Stimulated activated CD8-positive, alpha-beta memory T cell treated with anti-CD3 and anti-CD28 coated beads, Interleukin-7, amount 100 ng/mL, for 48 hours (primary cell): Measurements from ENCODE around the gene ZC3H7A.

Experiments used
- DNase-seq, 2 donors: peaks; one replicate each; pipeline ENCODE4 v3.0.0-alpha.2; 2020; ENCODE audit warnings: low read depth in 1 of 2; ENCODE audit errors: extremely low read depth in 1 of 2

The ZC3H7A gene

GRCh38 chr16:11740567-11740966 is 56.5 kb downstream of the ZC3H7A start:
- DNase-seq, result no peak

DNA sequence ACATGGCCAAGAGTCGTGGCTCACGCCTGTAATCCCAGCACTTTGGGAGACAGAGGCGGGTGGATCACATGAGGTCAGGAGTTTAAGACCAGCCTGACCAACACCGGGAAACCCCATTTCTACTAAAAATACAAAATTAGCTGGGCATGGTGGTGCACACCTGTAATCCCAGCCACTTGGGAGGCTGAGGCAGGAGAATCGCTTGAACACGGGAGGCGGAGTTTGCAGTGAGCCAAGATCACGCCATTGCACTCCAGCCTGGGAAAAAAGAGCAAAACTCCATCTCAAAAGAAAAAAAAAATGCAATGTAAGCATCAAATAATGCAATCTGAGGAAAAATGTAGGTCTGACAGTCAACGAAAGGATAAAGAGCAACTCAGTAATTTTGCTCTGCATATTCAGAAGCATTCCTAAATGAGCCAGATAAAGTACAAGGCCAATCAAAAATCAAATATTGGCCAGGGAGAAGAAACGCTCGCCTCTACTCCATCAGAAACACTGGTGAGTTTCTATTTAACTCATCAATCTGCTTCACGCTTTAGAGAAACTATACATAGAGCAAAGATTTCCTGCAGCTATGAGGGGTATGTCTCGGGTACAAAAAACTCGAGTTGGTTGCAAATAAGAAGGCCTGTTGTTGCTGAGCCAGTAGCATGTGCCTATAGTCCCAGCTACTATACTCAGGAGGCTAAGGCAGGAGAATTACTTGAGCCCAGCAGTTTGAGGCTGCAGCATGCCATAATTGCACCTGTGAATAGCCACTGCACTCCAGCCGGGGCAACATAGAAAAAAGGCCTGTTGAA is 58.1 kb downstream of the ZC3H7A start:
- DNase-seq, result no peak

DNA sequence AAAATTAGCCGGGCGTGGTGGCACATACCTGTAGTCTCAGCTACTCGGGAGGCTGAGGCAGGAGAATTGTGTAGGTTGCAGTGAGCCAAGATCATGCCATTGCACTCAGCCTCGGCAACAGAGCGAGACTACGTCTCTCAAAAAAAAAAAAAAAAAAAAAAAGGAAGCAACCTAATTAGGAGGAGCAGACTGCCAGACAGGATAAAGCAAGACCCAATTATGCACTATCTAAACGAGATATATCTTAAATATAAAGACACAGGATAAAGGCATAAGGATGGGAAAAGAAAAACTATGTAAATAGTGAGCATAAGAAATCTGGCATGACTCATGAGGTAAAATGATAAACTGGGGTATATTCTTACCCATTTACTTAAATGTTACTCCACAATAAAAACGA is 59.3 kb downstream of the ZC3H7A start:
- DNase-seq, result no peak

GRCh38 chr16:11736903-11737302 is 60.2 kb downstream of the ZC3H7A start:
- DNase-seq, result no peak

- no peak for DNase-seq
Observed at GRCh38 chr16:11735787-11736186, 61.3 kb downstream of the ZC3H7A start.

DNA sequence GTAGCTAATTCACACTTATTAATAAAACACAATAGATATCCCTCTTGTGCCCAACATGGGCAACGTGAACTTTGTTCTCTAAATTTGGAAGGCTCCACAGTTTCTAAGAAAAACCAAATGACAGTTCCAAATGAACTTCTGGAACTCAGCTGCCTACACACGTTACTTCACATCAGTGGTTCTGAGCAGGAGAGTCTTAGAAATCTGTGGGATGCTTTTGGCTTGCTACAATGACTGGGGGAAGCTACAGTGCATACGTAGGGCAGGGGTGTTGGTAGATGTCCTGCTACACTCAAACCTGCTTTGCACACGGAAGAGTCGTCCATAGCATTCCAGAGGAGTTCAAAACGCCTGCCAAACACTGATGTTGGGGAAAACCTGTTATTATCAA is 62.4 kb downstream of the ZC3H7A start:
- DNase-seq, result no peak

GRCh38 chr16:11734025-11734652 is 62.9 kb downstream of the ZC3H7A start:
- no peak for DNase-seq

DNA sequence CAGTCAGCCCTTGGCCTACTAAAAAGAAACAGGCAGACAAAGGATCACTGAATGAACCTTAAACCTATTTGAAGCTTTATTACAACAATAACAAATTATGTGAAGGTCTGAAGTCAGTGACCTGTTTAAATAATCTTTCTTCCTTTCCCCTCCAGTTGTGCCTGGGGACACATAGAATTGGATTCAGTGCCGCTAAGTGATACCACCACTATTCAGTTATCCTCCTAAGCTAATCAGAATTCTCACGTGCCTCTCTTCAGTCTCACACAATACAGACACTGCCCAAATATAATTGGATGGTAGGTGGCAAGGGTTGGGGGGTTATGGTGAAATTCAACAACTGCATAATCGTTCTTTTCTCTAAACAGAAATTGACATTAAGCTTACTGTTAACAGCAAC is 65.8 kb downstream of the ZC3H7A start:
- DNase-seq, result no peak

DNA sequence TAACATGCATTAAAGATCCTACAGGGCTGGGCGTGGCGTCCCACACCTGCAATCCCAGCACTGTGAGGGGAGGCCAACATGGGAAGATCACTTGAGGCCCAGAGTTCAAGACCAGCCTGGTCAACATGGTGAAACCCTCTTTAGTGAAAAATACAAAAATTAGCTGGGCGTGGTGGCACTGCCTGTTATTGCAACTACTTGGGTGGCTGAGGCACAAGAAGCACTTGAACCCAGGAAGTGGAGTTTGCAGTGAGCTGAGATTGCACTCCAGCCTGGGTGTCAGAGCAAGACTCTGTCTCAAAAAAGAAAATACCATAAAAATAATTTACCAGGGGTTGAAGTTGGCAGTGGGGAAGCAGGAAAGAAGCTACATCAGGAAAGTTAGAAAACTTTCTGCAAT is 67.3 kb downstream of the ZC3H7A start:
- no peak for DNase-seq

GRCh38 chr16:11727796-11728543 is 69.1 kb downstream of the ZC3H7A start:
- DNase-seq, result no peak

DNA sequence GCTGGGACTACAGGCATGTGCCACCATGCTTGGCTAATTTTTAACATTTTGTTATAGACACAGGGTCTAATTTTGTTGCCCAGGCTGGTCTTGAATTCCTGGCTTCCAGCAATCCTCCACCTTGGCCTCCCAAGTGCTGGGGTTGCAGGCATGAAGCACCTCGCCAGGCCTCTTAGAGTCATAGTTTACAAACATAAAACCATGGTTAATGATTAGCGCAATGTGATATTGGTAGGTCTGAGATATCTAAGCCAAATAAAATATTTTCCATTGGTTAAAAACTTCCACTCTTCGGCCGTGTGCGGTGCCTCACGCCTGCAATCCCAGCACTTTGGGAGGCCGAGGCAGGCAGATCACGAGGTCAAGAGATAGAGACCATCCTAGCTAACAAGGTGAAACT is 71.0 kb downstream of the ZC3H7A start:
- DNase-seq, result no peak

- DNase-seq, result no peak
Observed at GRCh38 chr16:11725457-11725856, 71.6 kb downstream of the ZC3H7A start.

DNA sequence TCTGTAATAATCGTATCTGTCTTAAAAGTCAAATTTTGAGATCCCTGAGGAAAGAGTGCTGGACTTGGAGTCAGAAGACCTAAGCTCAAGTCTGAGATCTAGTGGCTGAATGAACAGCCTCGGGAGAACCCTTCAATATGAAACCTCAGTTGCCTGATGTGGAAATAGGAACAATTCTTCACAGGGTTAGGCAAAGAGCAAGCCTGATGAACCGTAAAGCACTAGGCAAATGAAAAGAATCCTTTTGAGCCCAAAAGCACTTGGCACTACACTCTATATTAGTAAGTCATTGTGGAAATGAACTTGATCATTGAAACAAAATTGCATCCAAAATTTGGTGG is 74.6 kb downstream of the ZC3H7A start:
- DNase-seq, result no peak

DNA sequence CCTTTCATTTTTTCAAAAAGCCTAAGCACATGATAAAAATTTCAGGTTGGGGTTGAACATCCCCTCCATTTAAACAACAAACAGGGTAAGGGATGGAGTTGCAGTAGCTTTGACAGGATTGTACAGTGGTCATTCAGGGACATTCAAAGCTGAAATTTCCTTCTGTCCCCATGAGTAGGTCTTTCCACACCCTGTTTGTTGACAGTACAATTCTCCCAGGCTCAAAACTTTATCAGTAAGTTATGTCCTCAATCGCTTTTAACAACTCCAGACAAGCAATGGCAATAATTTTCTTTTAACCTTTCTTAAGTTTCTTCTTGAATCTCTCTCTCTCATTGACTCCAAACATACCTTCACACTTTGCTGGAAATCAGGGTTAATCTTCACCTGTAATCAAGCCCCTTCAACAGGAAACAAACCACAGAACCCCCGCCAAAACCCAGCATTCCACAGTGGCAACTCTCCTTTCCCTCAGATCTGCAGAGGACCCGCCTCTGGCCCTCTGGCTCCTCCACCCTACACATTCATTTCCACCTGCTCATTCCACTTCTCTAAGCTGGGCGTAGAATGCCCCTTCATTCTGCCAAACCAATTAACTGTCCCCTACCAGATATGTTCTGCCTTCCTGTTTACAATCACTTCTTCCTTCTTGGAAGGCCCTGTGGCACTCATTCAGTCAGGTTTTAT is 75.1 kb downstream of the ZC3H7A start:
- no peak for DNase-seq

- no peak for DNase-seq
Observed at GRCh38 chr16:11719762-11720161, 77.3 kb downstream of the ZC3H7A start.

GRCh38 chr16:11719171-11719570 is 77.9 kb downstream of the ZC3H7A start:
- no peak for DNase-seq

GRCh38 chr16:11717811-11718210 is 79.2 kb downstream of the ZC3H7A start:
- no peak for DNase-seq

DNA sequence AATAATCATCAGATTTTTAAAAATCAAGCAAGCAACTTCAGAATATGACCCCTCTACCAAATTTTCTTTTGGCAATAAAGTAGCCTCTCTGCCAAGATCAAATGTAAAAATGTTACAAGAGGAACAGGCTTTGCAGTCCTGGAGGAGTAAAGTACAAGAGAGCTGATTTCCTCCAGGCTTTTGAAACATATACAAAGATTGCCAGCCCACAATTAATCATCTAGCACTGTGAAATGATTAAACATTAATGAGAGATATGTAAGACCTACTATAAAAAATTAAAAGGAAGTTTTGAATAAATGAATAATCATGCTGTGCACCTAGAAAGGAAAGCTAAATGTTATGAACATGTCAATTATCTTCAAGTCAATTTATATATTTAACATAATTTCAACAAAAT is 80.7 kb downstream of the ZC3H7A start:
- no peak for DNase-seq

DNA sequence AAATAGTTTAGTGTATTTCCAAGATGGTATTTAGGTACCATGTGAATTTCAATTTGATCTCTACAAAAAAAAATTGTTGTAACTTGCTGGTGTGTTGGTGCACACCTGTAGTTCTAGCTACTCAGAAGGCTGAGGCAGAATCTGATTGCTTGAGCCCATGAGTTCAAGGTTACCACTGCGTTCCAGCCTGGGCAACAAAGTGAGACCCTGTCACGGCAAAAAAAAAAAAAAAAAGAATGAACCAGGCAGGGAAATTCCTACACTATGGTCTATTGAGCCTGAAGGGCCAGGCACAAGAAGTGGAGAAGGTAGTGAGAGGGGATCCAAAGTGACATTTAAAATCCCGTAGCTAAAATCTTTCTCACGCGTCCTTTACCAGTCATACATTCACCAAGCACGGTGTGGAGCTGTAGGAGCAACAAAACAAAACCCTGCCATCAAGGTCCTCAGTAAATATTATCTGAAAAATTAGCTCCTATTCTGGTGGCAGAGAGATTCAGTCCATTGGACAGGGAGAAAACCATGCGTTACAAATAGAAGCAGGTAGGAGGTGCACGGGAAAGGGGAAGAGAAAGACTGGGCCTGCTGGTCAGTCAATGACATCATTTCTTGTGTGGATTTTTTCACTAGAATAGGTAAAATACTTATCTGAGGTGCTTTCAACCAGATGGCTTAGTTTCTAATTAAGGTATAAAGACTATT is 81.7 kb downstream of the ZC3H7A start:
- DNase-seq, result no peak

DNA sequence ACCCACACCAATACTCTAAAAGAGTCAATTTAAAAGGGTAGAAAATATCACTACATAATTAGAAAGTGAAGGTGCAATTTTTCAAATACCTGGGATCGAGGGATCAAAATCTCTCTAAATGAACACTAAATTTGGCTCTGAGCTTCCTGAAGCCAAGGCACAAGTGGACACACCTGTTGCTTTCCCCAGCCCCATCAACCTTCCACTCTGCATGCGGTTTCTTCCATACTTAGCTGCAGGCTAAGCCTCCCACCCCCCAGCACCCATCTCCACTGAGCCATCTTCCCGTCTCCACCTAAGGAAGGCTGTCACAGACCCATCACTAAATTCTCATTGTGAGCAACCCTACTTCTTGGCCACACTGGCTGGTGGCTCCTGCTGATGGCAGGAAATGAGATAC is 84.9 kb downstream of the ZC3H7A start:
- DNase-seq, result no peak

DNA sequence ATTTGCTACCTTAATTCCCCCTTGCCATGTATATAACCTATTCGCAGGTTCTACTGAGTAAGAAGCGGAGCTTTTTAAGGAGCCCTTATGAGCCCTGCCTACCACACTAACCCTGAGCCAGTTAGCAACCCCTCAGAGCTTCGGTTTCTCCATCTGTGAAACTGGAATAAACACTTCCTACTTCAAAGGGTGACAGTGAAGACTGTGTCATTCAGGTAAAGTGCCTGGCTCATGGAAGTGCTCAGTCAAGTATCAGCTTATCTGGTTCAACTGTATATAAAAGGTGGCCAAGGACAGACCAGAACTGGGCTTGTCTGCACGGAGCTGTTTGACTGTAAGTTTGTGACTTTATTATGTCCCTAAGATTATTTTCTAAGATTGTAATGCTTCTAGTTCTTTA is 85.4 kb downstream of the ZC3H7A start:
- DNase-seq, result no peak
